ENCODE data around the gene PPP1R37. TPM values are rescaled to one million over a fixed set of nuclear protein-coding genes. Genes with fewer than 3 reads are reported as not detected.
A peak's percentile ranks its signal among the peaks of the same experiment; 100 is the strongest.

Gene PPP1R37
- total RNA-seq, 3 donors from 2014 or later (not counting 1 experiment from before 2014, with no cell fraction given): 23.8 to 29.3 (median 25.0) TPM

- Mint-ChIP-seq H3K4me1 (peaks cover 0 to 16% of the 10 kb centered on the region in 2 donors), H3K4me3 (no peak overlapping the region), H3K36me3 (no peaks in the 10 kb centered on the region), H3K27ac (peak overlapping the region in 1 of 2 donors; percentile 33), H3K9me3 (no peaks in the 10 kb centered on the region), H3K27me3 (ENCODE audit: low read depth in 2 of 2) (no peaks in the 10 kb centered on the region)
- H3K27ac ChIP-seq (ENCODE audit: low read length): no peak overlapping the region
- peaks cover 23% of the 10 kb centered on the region for H3K36me3 ChIP-seq (ENCODE audit: control insufficient read depth, insufficient read depth, low read length)
- intact Hi-C loops (cut with micrococcal nuclease): no loop called here
- TF ChIP-seq CTCF (IDR thresholded peaks at IDR 0.05): no peak
- no peaks in the 10 kb centered on the region for H3K9me3 ChIP-seq (ENCODE audit: control insufficient read depth, insufficient read depth, low read length)
- no peaks in the 10 kb centered on the region for H3K27me3 ChIP-seq (ENCODE audit: control insufficient read depth, insufficient read depth, low read length)
- H3K4me1 ChIP-seq (ENCODE audit: control insufficient read depth, insufficient read depth, low read length): no peaks in the 10 kb centered on the region
- H3K4me3 ChIP-seq (ENCODE audit: low read length): no peak overlapping the region
- ATAC-seq (no peak), DNase-seq (no peak)
- 98% methylated on average over 33 of the region's 33 CpGs for whole genome bisulfite sequencing (ENCODE audit: insufficient coverage)
These were observed 49.2 kb downstream of the PPP1R37 start for GRCh38 chr19:45142016-45142725.

GRCh38 chr19:45142726-45143110 is 49.7 kb downstream of the PPP1R37 start:
- no peaks in the 10 kb centered on the region for H3K9me3 ChIP-seq (ENCODE audit: control insufficient read depth, insufficient read depth, low read length)
- no peak for DNase-seq
- H3K4me3 ChIP-seq (ENCODE audit: low read length): no peak overlapping the region
- intact Hi-C loops (cut with micrococcal nuclease): no loop called here
- no peaks in the 10 kb centered on the region for H3K27me3 ChIP-seq (ENCODE audit: control insufficient read depth, insufficient read depth, low read length)
- 96% methylated on average over 9 of the region's 9 CpGs for WGBS (ENCODE audit: insufficient coverage)
- no peak for TF ChIP-seq CTCF (IDR thresholded peaks at IDR 0.05)
- Mint-ChIP-seq H3K36me3 (no peaks in the 10 kb centered on the region), H3K27me3 (ENCODE audit: low read depth in 2 of 2) (no peaks in the 10 kb centered on the region), H3K4me1 (peaks cover 0 to 13% of the 10 kb centered on the region in 2 donors), H3K9me3 (no peaks in the 10 kb centered on the region), H3K27ac (peak overlapping the region in 1 of 2 donors; percentile 33), H3K4me3 (no peak overlapping the region)
- no peak overlapping the region for H3K27ac ChIP-seq (ENCODE audit: low read length)
- ATAC-seq: no peak
- H3K4me1 ChIP-seq (ENCODE audit: control insufficient read depth, insufficient read depth, low read length): no peaks in the 10 kb centered on the region
- peaks cover 23% of the 10 kb centered on the region for H3K36me3 ChIP-seq (ENCODE audit: control insufficient read depth, insufficient read depth, low read length)

- no peaks in the 10 kb centered on the region for H3K9me3 ChIP-seq (ENCODE audit: control insufficient read depth, insufficient read depth, low read length)
These were observed 51.7 kb downstream of the PPP1R37 start for GRCh38 chr19:45144431-45145269.

More at GRCh38 chr19:45144431-45145269, 51.7 kb downstream of the PPP1R37 start:
- peaks cover 23% of the 10 kb centered on the region for H3K36me3 ChIP-seq (ENCODE audit: control insufficient read depth, insufficient read depth, low read length)
- Mint-ChIP-seq H3K27ac (no peak overlapping the region), H3K9me3 (no peaks in the 10 kb centered on the region), H3K36me3 (no peaks in the 10 kb centered on the region), H3K27me3 (ENCODE audit: low read depth in 2 of 2) (no peaks in the 10 kb centered on the region), H3K4me1 (peaks cover 0 to 8% of the 10 kb centered on the region in 2 donors), H3K4me3 (no peak overlapping the region)
- no peaks in the 10 kb centered on the region for H3K27me3 ChIP-seq (ENCODE audit: control insufficient read depth, insufficient read depth, low read length)
- H3K27ac ChIP-seq (ENCODE audit: low read length): no peak overlapping the region
- no peak for TF ChIP-seq CTCF (IDR thresholded peaks at IDR 0.05)
- no peak for ATAC-seq
- intact Hi-C loops (cut with micrococcal nuclease): no loop called here
- DNase-seq: no peak
- no peak overlapping the region for H3K4me3 ChIP-seq (ENCODE audit: low read length)
- H3K4me1 ChIP-seq (ENCODE audit: control insufficient read depth, insufficient read depth, low read length): peaks cover 3% of the 10 kb centered on the region
- 97% methylated on average over 53 of the region's 53 CpGs for WGBS (ENCODE audit: insufficient coverage)

Data from natural killer cell (primary cell).